IMR-90 (cell line): ENCODE data around the gene ZNF592. TPM values are rescaled to one million over a fixed set of nuclear protein-coding genes. Genes with fewer than 3 reads are reported as not detected.

Source experiments
- ATAC-seq: fragments of 200-7000 bp; cut with Tn5 transposase; 2 replicates; pipeline ENCODE4 v1.9.1; 2020; ENCODE audit warnings: low read depth, mild to moderate bottlenecking, moderate library complexity
- BruUV-seq: library from RNA; stranded (reverse); fragments of 400-500 nt; replicated peaks from 2 replicates; lab custom pipeline; 2021; lab: Mats Ljungman, UMichigan
- CTCF ChIA-PET: fragments of 300-600 bp; formaldehyde crosslinking; extraction: SDS; loops from one replicate; lab custom pipeline; 2021; ENCODE audit warnings: antibody characterized with exemption; lab: Yijun Ruan, JAX
- POLR2A ChIA-PET: fragments of 300-600 bp; sonication (Branson Sonifier 250); formaldehyde crosslinking; loops from one replicate; lab custom pipeline; 2022; ENCODE audit warnings: antibody characterized with exemption; ENCODE audit not compliant: unreplicated experiment; lab: Charles Lee
- DNase-seq: peaks from one replicate; pipeline ENCODE4 v3.0.0; 2013
- H2AFZ ChIP-seq: replicated peaks from 2 replicates; pipeline ENCODE3; 2013; ENCODE audit warnings: low read length, mild to moderate bottlenecking; ENCODE audit not compliant: poor library complexity
- H2AK5ac ChIP-seq: 2 replicates; pipeline ENCODE4 v1.6.1; 2013; ENCODE audit warnings: low read depth, low read length, inconsistent platforms
- H2AK9ac ChIP-seq: replicated peaks from 2 replicates; pipeline ENCODE3; 2013; ENCODE audit warnings: mild to moderate bottlenecking, low read depth, low read length, moderate library complexity; ENCODE audit not compliant: poor library complexity
- H2BK120ac ChIP-seq: 2 replicates; pipeline ENCODE4 v1.6.1; 2013; ENCODE audit warnings: low read depth, low read length, inconsistent platforms
- H2BK15ac ChIP-seq: 3 replicates; pipeline ENCODE4 v1.6.1; 2013; ENCODE audit warnings: low read depth, low read length, inconsistent platforms
- H2BK20ac ChIP-seq: 2 replicates; pipeline ENCODE4 v1.6.1; 2013; ENCODE audit warnings: low read depth, mild to moderate bottlenecking, inconsistent platforms, low read length, moderate library complexity
- H2BK5ac ChIP-seq: 2 replicates; pipeline ENCODE4 v1.6.1; 2013; ENCODE audit warnings: mild to moderate bottlenecking, low read depth, low read length, inconsistent platforms; ENCODE audit not compliant: poor library complexity, severe bottlenecking
- H3K14ac ChIP-seq: replicated peaks from 2 replicates; pipeline ENCODE4 v1.6.1; 2013; ENCODE audit warnings: low read depth, low read length, inconsistent platforms
- H3K18ac ChIP-seq: 2 replicates; pipeline ENCODE4 v1.6.1; 2013; ENCODE audit warnings: low read depth, low read length, control low read depth
- H3K23ac ChIP-seq: 2 replicates; pipeline ENCODE4 v1.6.1; 2013; ENCODE audit warnings: low read depth, low read length, inconsistent platforms
- H3K27ac ChIP-seq: 2 replicates; pipeline ENCODE4 v1.5.1; 2013; ENCODE audit warnings: mild to moderate bottlenecking, control low read depth, low read length; ENCODE audit not compliant: insufficient read depth
- H3K27me3 ChIP-seq: 2 replicates; pipeline ENCODE4 v1.6.1; 2013; ENCODE audit warnings: low read length; ENCODE audit not compliant: control insufficient read depth, insufficient read depth
- H3K36me3 ChIP-seq: 2 replicates; pipeline ENCODE4 v1.6.1; 2013; ENCODE audit warnings: low read length, mixed read lengths; ENCODE audit not compliant: control insufficient read depth, insufficient read depth
- H3K4ac ChIP-seq: 2 replicates; pipeline ENCODE4 v1.6.1; 2013; ENCODE audit warnings: low read depth, low read length, inconsistent platforms
- H3K4me1 ChIP-seq: 2 replicates; pipeline ENCODE4 v1.6.1; 2013; ENCODE audit warnings: low read length, mixed read lengths; ENCODE audit not compliant: control insufficient read depth, insufficient read depth
- H3K4me2 ChIP-seq: 2 replicates; pipeline ENCODE4 v1.6.1; 2013; ENCODE audit warnings: low read depth, mild to moderate bottlenecking, control low read depth, low read length, moderate library complexity
- H3K4me3 ChIP-seq: 2 replicates; pipeline ENCODE4 v1.5.1; 2013; ENCODE audit warnings: low read depth, mild to moderate bottlenecking, control low read depth, low read length, moderate library complexity; ENCODE audit not compliant: insufficient read depth
- H3K56ac ChIP-seq: 2 replicates; pipeline ENCODE4 v1.6.1; 2013; ENCODE audit warnings: low read length, inconsistent platforms; ENCODE audit not compliant: insufficient read depth; ENCODE audit errors: extremely low read depth
- H3K79me1 ChIP-seq, 2 experiments: 2 replicates each; pipeline ENCODE4 v1.6.1; 2013; ENCODE audit warnings: low read length in 2 of 2, inconsistent platforms in 1 of 2, low read depth in 1 of 2
- H3K9ac ChIP-seq: 2 replicates; pipeline ENCODE4 v1.6.1; 2013; ENCODE audit warnings: low read depth, low read length, control low read depth
- H3K9me1 ChIP-seq: 2 replicates; pipeline ENCODE4 v1.6.1; 2013; ENCODE audit warnings: low read length, inconsistent platforms; ENCODE audit not compliant: insufficient read depth
- H3K9me3 ChIP-seq: 2 replicates; pipeline ENCODE4 v1.6.1; 2013; ENCODE audit warnings: low read length; ENCODE audit not compliant: control insufficient read depth, insufficient read depth
- H4K20me1 ChIP-seq: 2 replicates; pipeline ENCODE4 v1.6.1; 2013; ENCODE audit warnings: low read length, inconsistent platforms; ENCODE audit not compliant: insufficient read depth
- H4K5ac ChIP-seq: 2 replicates; pipeline ENCODE4 v1.6.1; 2013; ENCODE audit warnings: mild to moderate bottlenecking, low read depth, low read length, control low read depth
- H4K8ac ChIP-seq, 2 experiments: 2 replicates each; pipeline ENCODE4 v1.6.1; 2013; ENCODE audit warnings: low read depth in 2 of 2, low read length in 2 of 2, control low read depth in 1 of 2, inconsistent platforms in 1 of 2
- H4K91ac ChIP-seq: 2 replicates; pipeline ENCODE4 v1.6.1; 2013; ENCODE audit warnings: low read depth, low read length, inconsistent platforms; ENCODE audit not compliant: insufficient read depth
- BHLHE40 ChIP-seq: fragments of 150-350 bp; IDR thresholded peaks from 2 replicates; pipeline ENCODE4 v1.6.1; 2016; ENCODE audit warnings: mild to moderate bottlenecking, low read depth, low read length
- CEBPB ChIP-seq: IDR thresholded peaks from 2 replicates; pipeline ENCODE4 v1.6.1; 2012; ENCODE audit warnings: low read depth, low read length, improper control_type of control experiment
- CHD1 ChIP-seq: IDR thresholded peaks from 2 replicates; pipeline ENCODE4 v1.6.1; 2012; ENCODE audit warnings: low read depth, low read length, improper control_type of control experiment
- ELK1 ChIP-seq: fragments of 150-350 bp; IDR thresholded peaks from 2 replicates; pipeline ENCODE4 v1.6.1; 2016; ENCODE audit warnings: low read depth, mild to moderate bottlenecking, low read length, moderate library complexity, borderline replicate concordance
- MAFK ChIP-seq: IDR thresholded peaks from 2 replicates; pipeline ENCODE4 v1.6.1; 2012; ENCODE audit warnings: low read depth, low read length, improper control_type of control experiment
- MAZ ChIP-seq: IDR thresholded peaks from 2 replicates; pipeline ENCODE4 v1.6.1; 2012; ENCODE audit warnings: low read depth, mild to moderate bottlenecking, low read length, improper control_type of control experiment, moderate library complexity, borderline replicate concordance
- MXI1 ChIP-seq: IDR thresholded peaks from 2 replicates; pipeline ENCODE4 v1.6.1; 2012; ENCODE audit warnings: low read depth, mild to moderate bottlenecking, low read length, moderate library complexity, borderline replicate concordance
- NFE2L2 ChIP-seq: fragments of 150-350 bp; IDR thresholded peaks from 2 replicates; pipeline ENCODE4 v1.6.1; 2016; ENCODE audit warnings: low read depth, mild to moderate bottlenecking, low read length
- RAD21 ChIP-seq: IDR thresholded peaks from 2 replicates; pipeline ENCODE4 v1.6.1; 2012; ENCODE audit warnings: low read length, improper control_type of control experiment
- RCOR1 ChIP-seq: IDR thresholded peaks from 2 replicates; pipeline ENCODE4 v1.6.1; 2012; ENCODE audit warnings: mild to moderate bottlenecking, low read length, improper control_type of control experiment; ENCODE audit not compliant: insufficient replicate concordance
- RFX5 ChIP-seq: IDR thresholded peaks from 2 replicates; pipeline ENCODE4 v1.8.0; 2012; ENCODE audit warnings: low read depth, mild to moderate bottlenecking, low read length, moderate library complexity
- SMC3 ChIP-seq: fragments of 150-350 bp; IDR thresholded peaks from 2 replicates; pipeline ENCODE4 v1.6.1; 2016; ENCODE audit warnings: low read depth, mild to moderate bottlenecking, antibody characterized with exemption, low read length, moderate library complexity
- USF2 ChIP-seq: fragments of 150-350 bp; IDR thresholded peaks from 2 replicates; pipeline ENCODE4 v1.6.1; 2017; ENCODE audit warnings: mild to moderate bottlenecking, antibody characterized with exemption, low read length, low read depth
- WGBS, 2 experiments: methylation state at CpG; one replicate each; pipeline versions ENCODE4 v1.1.5 to v1.1.7; 2013; ENCODE audit warnings: missing lambda C conversion rate in 2 of 2; ENCODE audit not compliant: insufficient read length in 1 of 2; ENCODE audit errors: extremely low coverage in 2 of 2; 5-methylcytosine and 5-hydroxymethylcytosine counted together
- dilution Hi-C: fragments of 300-500 bp; cut with HindIII; formaldehyde crosslinking; loops from one replicate; pipeline ENCODE4 v1.14.3; 2018; ENCODE audit warnings: low sequenced_read_pairs; ENCODE audit not compliant: unreplicated experiment
- in situ Hi-C: fragments of 300-500 bp; cut with MboI; formaldehyde crosslinking; loops from 3 replicates; pipeline ENCODE4 v1.14.3; 2019; ENCODE audit warnings: low sequenced_read_pairs, inconsistent platforms, mixed read lengths
- intact Hi-C: fragments of 100-400 bp; cut with micrococcal nuclease; formaldehyde crosslinking; loops from 2 replicates; pipeline ENCODE4 v1.10.0; 2022
- polyA plus RNA-seq, 3 experiments: library from polyadenylated mRNA; depleted of rRNA; stranded (reverse); fragments of >200 nt; gene quantifications; 2 replicates each; pipeline ENCODE4 v1.2.3, GENCODE V29; 2012; ENCODE audit warnings: low replicate concordance in 1 of 3
- total RNA-seq: library from RNA; depleted of rRNA; stranded (reverse); fragments of >200 nt; gene quantifications from 2 replicates; pipeline ENCODE4 v1.2.3, GENCODE V29; 2012

ZNF592 gene
- total and polyA plus RNA-seq, 2 of the 4 experiments (the other 2 are of a cell fraction): 4.3 to 10.2 TPM

GRCh38 chr15:84747416-84748273 lies 747 bp upstream of the ZNF592 start:
- Histone ChIP-seq H2AFZ (peak overlapping the region; percentile 99), H3K14ac (peak overlapping the region; percentile 95), H4K8ac (peak overlapping the region; percentile 77 to 87), H2AK9ac (peak overlapping the region; percentile 91), H4K20me1 (peaks cover 32% of the 10 kb centered on the region), H3K9ac (peak overlapping the region; percentile 85), H2BK15ac (peak overlapping the region; percentile 52; the same call in 1 of the 3 replicates), H3K9me3 (no peaks in the 10 kb centered on the region), H4K91ac (peak overlapping the region; percentile 76), H3K4me3 (peak overlapping the region; percentile 99), H3K23ac (peak overlapping the region; percentile 67), H3K27ac (peak overlapping the region; percentile 91), H3K27me3 (no peaks in the 10 kb centered on the region), H3K18ac (peak overlapping the region; percentile 21), H4K5ac (peak overlapping the region; percentile 48), H3K4me1 (peaks cover 10% of the 10 kb centered on the region), H3K36me3 (no peaks in the 10 kb centered on the region), H3K4ac (peak overlapping the region; percentile 55), H2BK120ac (peak overlapping the region; percentile 61; the same call in 1 of the 2 replicates), H2BK20ac (no peak overlapping the region), H3K9me1 (peaks cover 8% of the 10 kb centered on the region), H3K4me2 (peak overlapping the region; percentile 91), H3K56ac (peak overlapping the region; percentile 80), H2BK5ac (peak overlapping the region; percentile 90), H2AK5ac (peak overlapping the region; percentile 68), H3K79me1 (peaks cover 16 to 52% of the 10 kb centered on the region in 2 experiments)
- DNase-seq: peak; percentile 60
- BruUV-seq: no TSS peak
- dilution Hi-C loops (no loop called here), in situ Hi-C loops (no loop called here), intact Hi-C loops (loop anchor here (1.0 to 10.0 kb wide), 3 partner anchors 31 to 177 kb away; partner anchors contain the start of genes SEC11A and WDR73)
- ATAC-seq: peak; percentile 60
- 3% methylated on average over 34 of the region's 46 CpGs; no CpG with 5 or more reads in 1 of the 2 experiments for WGBS, 2 experiments
- ChIA-PET CTCF (interaction anchor here (0.5 to 0.7 kb wide), 4 partner anchors 16 to 131 kb away, joined by 3 to 5 read pairs (median 3); partner anchors contain the start of gene SEC11A), POLR2A (no interaction called here)
- TF ChIP-seq BHLHE40: no peak
- no peak for TF ChIP-seq CEBPB
- no peak; the same call in 1 of the 2 replicates for TF ChIP-seq MXI1
- TF ChIP-seq RAD21: no peak
- no peak for TF ChIP-seq SMC3
- no peak for TF ChIP-seq USF2
- no peak for TF ChIP-seq CHD1
- TF ChIP-seq RCOR1: no peak
- peak; percentile 30; the same call in 1 of the 2 replicates for TF ChIP-seq NFE2L2
- no peak for TF ChIP-seq MAFK
- no peak for TF ChIP-seq MAZ
- TF ChIP-seq ELK1: no peak
- TF ChIP-seq RFX5: no peak
